SU-DHL-6 (cell line): ENCODE measurements around the gene SLC6A3.

Experiments
- CTCF ChIP-seq: fragments of 200-600 bp; sonication (generic); IDR thresholded peaks from one replicate; pipeline ENCODE4 v1.5.1; 2017; ENCODE audit warnings: antibody characterized with exemption, mild to moderate bottlenecking, low read length, moderate library complexity; ENCODE audit not compliant: insufficient read depth, poor library complexity, severe bottlenecking
- EZH2phosphoT487 ChIP-seq: fragments of 200-600 bp; sonication (generic), shearing (Covaris generic); conservative IDR thresholded peaks from 2 replicates; pipeline ENCODE4 v1.6.1; 2018; ENCODE audit warnings: mild to moderate bottlenecking, antibody characterized with exemption, low read length, moderate library complexity, mixed read lengths

- no peak for TF ChIP-seq CTCF
- TF ChIP-seq EZH2phosphoT487, result no peak
These were observed 30.8 kb downstream of the SLC6A3 start for GRCh38 chr5:1414311-1415058.
